K562 (cell line): Measurements from ENCODE around the gene KLK10. TPM values are rescaled to one million over a fixed set of nuclear protein-coding genes. Genes with fewer than 3 reads are reported as not detected.

Experiments used
- ATAC-seq: fragments of 200-7000 bp; cut with Tn5 transposase; 3 replicates; pipeline ENCODE4 v1.9.1; 2020; ENCODE audit warnings: moderate library complexity
- BruUV-seq: library from RNA; stranded (reverse); fragments of 400-500 nt; replicated peaks from 2 replicates; lab custom pipeline; 2021; lab: Mats Ljungman, UMichigan
- CTCF ChIA-PET: fragments of 300-600 bp; formaldehyde crosslinking; extraction: SDS; loops from one replicate; lab custom pipeline; 2021; ENCODE audit warnings: low intra/inter-chr PET ratio; lab: Yijun Ruan, JAX
- POLR2A ChIA-PET: fragments of 300-600, 350-650 bp; sonication (Branson Sonifier 250); formaldehyde crosslinking; extraction: SDS; loops from one replicate; lab custom pipeline; 2021; ENCODE audit warnings: antibody characterized with exemption, inconsistent platforms; lab: Yijun Ruan, JAX
- DNase-seq, 4 experiments: peaks; one replicate each; pipeline versions ENCODE4 v3.0.0 to v3.0.0-alpha.2; 2011 to 2018; ENCODE audit warnings: low spot score in 3 of 4, mixed read lengths in 3 of 4; ENCODE audit errors: extremely low read depth in 1 of 4
- FAIRE-seq: peaks from 2 replicates; lab custom pipeline; 2011; peaks lifted over from hg19 to GRCh38; lab: Jason Lieb, UNC
- H2AFZ ChIP-seq: 2 replicates; pipeline ENCODE4 v1.6.0; 2011; ENCODE audit warnings: low read depth, low read length, control low read depth, inconsistent platforms
- H3K27ac ChIP-seq: fragments of 200-600 bp; 3 replicates; pipeline ENCODE4 v1.8.0; 2011; ENCODE audit warnings: low read depth, mild to moderate bottlenecking, control low read depth, inconsistent platforms, low read length, moderate library complexity, mixed read lengths; ENCODE audit errors: extremely low read depth
- H3K27me3 ChIP-seq, 2 experiments: fragments of 300-600 bp in 1 of 2; 2 replicates in 1 of 2; 3 replicates in 1 of 2; pipeline versions ENCODE4 v1.6.0 to v1.8.0; 2011; ENCODE audit warnings: inconsistent platforms in 2 of 2, low read length in 2 of 2, mild to moderate bottlenecking in 1 of 2, mixed read lengths in 1 of 2, moderate library complexity in 1 of 2; ENCODE audit not compliant: control insufficient read depth in 2 of 2, insufficient read depth in 2 of 2
- H3K36me3 ChIP-seq: fragments of 300-600 bp; 3 replicates; pipeline ENCODE4 v1.8.0; 2011; ENCODE audit warnings: mild to moderate bottlenecking, low read length, inconsistent platforms; ENCODE audit not compliant: control insufficient read depth, insufficient read depth
- H3K4me1 ChIP-seq, 2 experiments: fragments of 200-600 bp in 1 of 2; replicated peaks in 1 of 2; 2 replicates in 1 of 2; 3 replicates in 1 of 2; pipeline versions ENCODE4 v1.5.1 to v1.8.0; 2011; ENCODE audit warnings: inconsistent platforms in 2 of 2, low read length in 2 of 2, mild to moderate bottlenecking in 1 of 2, mixed read lengths in 1 of 2, moderate library complexity in 1 of 2; ENCODE audit not compliant: control insufficient read depth in 2 of 2, insufficient read depth in 2 of 2
- H3K4me2 ChIP-seq: 2 replicates; pipeline ENCODE4 v1.6.1; 2011; ENCODE audit warnings: low read length, control low read depth, inconsistent platforms, mixed read lengths; ENCODE audit not compliant: insufficient read depth
- H3K4me3 ChIP-seq: fragments of 200-600 bp; sonication (generic), shearing (Covaris generic); 2 replicates; pipeline ENCODE4 v1.5.1; 2016; ENCODE audit warnings: control low read depth, inconsistent platforms
- H3K79me2 ChIP-seq: fragments of 200-600 bp; 3 replicates; pipeline ENCODE4 v1.8.0; 2011; ENCODE audit warnings: low read length, inconsistent platforms; ENCODE audit not compliant: control insufficient read depth, insufficient read depth
- H3K9ac ChIP-seq, 2 experiments: 2 replicates each; pipeline versions ENCODE4 v1.6.0 to v1.6.1; 2011; ENCODE audit warnings: low read depth in 2 of 2, low read length in 2 of 2, control low read depth in 1 of 2, inconsistent platforms in 1 of 2, mild to moderate bottlenecking in 1 of 2, mixed read lengths in 1 of 2; ENCODE audit not compliant: insufficient read depth in 1 of 2
- H3K9me1 ChIP-seq: one replicate; pipeline ENCODE4 v1.6.0; 2011; ENCODE audit warnings: inconsistent platforms, mild to moderate bottlenecking, low read length, moderate library complexity; ENCODE audit not compliant: control insufficient read depth, insufficient read depth
- H3K9me3 ChIP-seq: replicated peaks from 2 replicates; pipeline ENCODE4 v1.5.1; 2011; ENCODE audit warnings: low read depth, low read length, inconsistent platforms; ENCODE audit not compliant: control insufficient read depth, insufficient read depth
- H4K20me1 ChIP-seq: replicated peaks from 2 replicates; pipeline ENCODE4 v1.6.1; 2011; ENCODE audit warnings: low read length, inconsistent platforms, mixed read lengths; ENCODE audit not compliant: control insufficient read depth, insufficient read depth
- BMI1 ChIP-seq: fragments of 150-350 bp; IDR thresholded peaks from 2 replicates; pipeline ENCODE4 v1.6.1; 2014; ENCODE audit warnings: low read length
- CHAMP1 ChIP-seq: fragments of 450-650 bp; IDR thresholded peaks from 2 replicates; pipeline ENCODE4 v1.6.1; 2016; ENCODE audit warnings: mild to moderate bottlenecking
- MEF2D ChIP-seq: conservative IDR thresholded peaks from 2 replicates; pipeline ENCODE4 v1.6.1; 2016; ENCODE audit warnings: low read depth, missing genetic modification characterization, missing compliant biosample characterization
- MXI1 ChIP-seq: IDR thresholded peaks from 2 replicates; pipeline ENCODE4 v1.6.1; 2011; ENCODE audit warnings: low read depth, mild to moderate bottlenecking, improper control_type of control experiment, low read length
- NCOA4 ChIP-seq: fragments of 450-650 bp; IDR thresholded peaks from 2 replicates; pipeline ENCODE4 v1.6.1; 2018; ENCODE audit warnings: mild to moderate bottlenecking; ENCODE audit not compliant: partially characterized antibody
- NEUROD1 ChIP-seq: fragments of 150-350 bp; IDR thresholded peaks from 2 replicates; pipeline ENCODE4 v1.6.1; 2014; ENCODE audit warnings: borderline replicate concordance, low read length, low read depth; ENCODE audit not compliant: partially characterized antibody
- NONO ChIP-seq, 2 experiments: fragments of 200-400 bp in 1 of 2; fragments of 450-650 bp in 1 of 2; formaldehyde crosslinking in 1 of 2; IDR thresholded peaks; 2 replicates each; pipeline ENCODE4 v1.6.1; 2017; ENCODE audit warnings: low read depth in 2 of 2, mild to moderate bottlenecking in 2 of 2, moderate library complexity in 2 of 2, low read length in 1 of 2
- NR1H2 ChIP-seq: sonication (generic); formaldehyde crosslinking; IDR thresholded peaks from 2 replicates; pipeline ENCODE4 v1.4.0; 2020; ENCODE audit warnings: mild to moderate bottlenecking, missing genetic modification reagents
- OTX1 ChIP-seq: fragments of 450-650 bp; formaldehyde crosslinking; IDR thresholded peaks from 2 replicates; pipeline ENCODE4 v1.4.0; 2022; ENCODE audit warnings: mild to moderate bottlenecking
- PPARD ChIP-seq: fragments of 250-450 bp; sonication (Bioruptor Pico); IDR thresholded peaks from 2 replicates; pipeline ENCODE4 v1.8.0; 2022; ENCODE audit warnings: inconsistent platforms, mild to moderate bottlenecking, moderate library complexity
- RNF2 ChIP-seq: sonication (generic); IDR thresholded peaks from 2 replicates; pipeline ENCODE4 v1.6.1; 2016
- XRCC4 ChIP-seq: IDR thresholded peaks from one replicate; pipeline ENCODE4 v1.6.1; 2011; ENCODE audit not compliant: insufficient read depth, insufficient read length; ENCODE audit errors: extremely low read depth
- ZNF217 ChIP-seq: sonication (generic); formaldehyde crosslinking; IDR thresholded peaks from 2 replicates; pipeline ENCODE4 v1.8.0; 2022; ENCODE audit warnings: mild to moderate bottlenecking, missing genetic modification reagents
- WGBS: fragments of 100-300 bp; shearing (Covaris generic); methylation state at CpG from one replicate; pipeline ENCODE4 v1.1.6; 2016; ENCODE audit warnings: low coverage, mixed read lengths; ENCODE audit not compliant: insufficient coverage; ENCODE audit errors: missing lambda C conversion rate; 5-methylcytosine and 5-hydroxymethylcytosine counted together
- in situ Hi-C: fragments of 300-500 bp; cut with MboI; formaldehyde crosslinking; loops from 4 replicates; pipeline ENCODE4 v1.15.0; 2018; ENCODE audit warnings: inconsistent platforms, mixed read lengths
- intact Hi-C: fragments of 100-400 bp; cut with micrococcal nuclease; formaldehyde crosslinking; loops from 2 replicates; pipeline ENCODE4 v1.14.2; 2022
- polyA plus RNA-seq, 8 experiments: library from polyadenylated mRNA; depleted of rRNA in 4 of 8; stranded (reverse) in 5 of 8; unstranded in 3 of 8; fragments of >200 nt; fragmentation: Nextera tagmentation in 2 of 8; fragmentation: Illumina TruSeq in 1 of 8; extraction: Ambion mirVana in 2 of 8; extraction: Trizol in 1 of 8; gene quantifications; 2 replicates each; pipeline versions ENCODE4 v1.2.1 to v1.2.3, GENCODE V29; 2011 to 2014; ENCODE audit warnings: inconsistent platforms in 1 of 8, missing spikeins in 1 of 8
- total RNA-seq, 7 experiments: library from RNA; depleted of rRNA in 6 of 7; stranded (reverse); fragments of >200 nt in 6 of 7; fragmentation: Illumina TruSeq in 2 of 7; extraction: Trizol in 2 of 7; gene quantifications; 2 replicates each; pipeline versions ENCODE4 v1.2.1 to v1.2.3, GENCODE V29; 2011 to 2021; ENCODE audit warnings: low replicate concordance in 1 of 7

Gene KLK10
- total and polyA plus RNA-seq, 9 of the 15 experiments (the other 6 are each of a cell fraction or from before 2014, with no cell fraction given): 0.11 TPM; not detected in 8

GRCh38 chr19:50983625-50984292 lies 35.8 kb downstream of the KLK10 start, which contains the start of gene KLK7:
KLK7 (minus strand) TSS chr19:50983917; CDS start chr19:50982399, 1,518 bp downstream.
- DNase-seq (no peak), FAIRE-seq (no peak), ATAC-seq (no peak)
- intact Hi-C loops (no loop called here), in situ Hi-C loops (no loop called here)
- WGBS: 3% methylated on average over 22 of the region's 28 CpGs
- no peak within 1 kb of the TSS; a peak in 1 of 4 replicates for H3K9ac ChIP-seq
- CTCF ChIA-PET: no interaction called here
- no peak within 1 kb of the TSS for H3K4me2 ChIP-seq
- no TSS peak for BruUV-seq
- H3K36me3 ChIP-seq: no peaks in the 10 kb centered on the region
- H3K4me1 ChIP-seq: peaks cover 0 to 3% of the 10 kb centered on the region in 2 experiments; a peak in 1 of 5 replicates
- no peaks in the 10 kb centered on the region for H4K20me1 ChIP-seq
- POLR2A ChIA-PET: no interaction called here
- no peak within 1 kb of the TSS for H3K27ac ChIP-seq
- no peaks in the 10 kb centered on the region for H3K9me1 ChIP-seq
- no peak within 1 kb of the TSS for H2AFZ ChIP-seq
- H3K79me2 ChIP-seq: no peaks in the 10 kb centered on the region
- H3K4me3 ChIP-seq: no peak within 1 kb of the TSS
- H3K9me3 ChIP-seq: no peaks in the 10 kb centered on the region
- peaks cover 9 to 27% of the 10 kb centered on the region in 2 experiments; a peak in 3 of 5 replicates for H3K27me3 ChIP-seq
- no peak for TF ChIP-seq NR1H2 (CRISPR knock-in tag)
- TF ChIP-seq BMI1: no peak
- no peak for TF ChIP-seq NCOA4
- no peak for TF ChIP-seq NONO (IDR thresholded peaks at IDR 0.05; ENCODE audit: low read depth in 2 of 2, low read length in 1 of 2)
- no peak for TF ChIP-seq NEUROD1
- no peak for TF ChIP-seq MXI1
- no peak for TF ChIP-seq CHAMP1
- no peak for TF ChIP-seq PPARD (CRISPR knock-in tag)
- no peak for TF ChIP-seq MEF2D
- no peak for TF ChIP-seq ZNF217 (CRISPR knock-in tag)
- no peak for TF ChIP-seq OTX1 (CRISPR knock-in tag)
- no peak for TF ChIP-seq RNF2
- no peak for TF ChIP-seq XRCC4
